Right ventricle myocardium superior (tissue), 1 donor: ENCODE data around the gene FLACC1. TPM values are rescaled to one million over a fixed set of nuclear protein-coding genes. Genes with fewer than 3 reads are reported as not detected.

Experiments used
- ATAC-seq: fragments of 200-7000 bp; cut with Tn5 transposase; one replicate; pipeline ENCODE4 v1.9.1; 2020; ENCODE audit warnings: mild to moderate bottlenecking; ENCODE audit not compliant: poor library complexity
- DNase-seq: peaks from one replicate; pipeline ENCODE4 v3.0.0-alpha.2; 2020
- intact Hi-C: fragments of 100-400 bp; cut with DNase I; formaldehyde crosslinking; loops from one replicate; pipeline ENCODE4 v1.11.2; 2022
- total RNA-seq: library from RNA; stranded (reverse); fragmentation: NEBNext Ultra II Directional; extraction: Animal tissue kit (Norgen Biotek cat#: 25700); gene quantifications from one replicate; pipeline ENCODE4 v1.2.1, GENCODE V29; 2021
- donor health status: DM: no; HTN: yes; CAD: no; lungs with severe emphysema.

FLACC1 gene
- total RNA-seq, 1 donor from 2014 or later = 8.3 TPM

- ATAC-seq = no peak
Observed at GRCh38 chr2:201360256-201360655, 3.1 kb upstream of the FLACC1 start.

GRCh38 chr2:201358684-201359083, 1.5 kb upstream of the FLACC1 start:
- no peak for DNase-seq
- intact Hi-C loops = no loop called here
- ATAC-seq = no peak

More at GRCh38 chr2:201360256-201360655, 3.1 kb upstream of the FLACC1 start:
- intact Hi-C loops = loop anchor here (10.0 kb wide), 1 partner anchor 105 kb away; no protein-coding TSS in a partner anchor
- no peak for DNase-seq

GRCh38 chr2:201353116-201353515, 4.0 kb downstream of the FLACC1 start:
- no peak for DNase-seq
- intact Hi-C loops = no loop called here
- no peak for ATAC-seq

GRCh38 chr2:201350879-201351278, 6.3 kb downstream of the FLACC1 start:
- no peak for DNase-seq
- ATAC-seq = no peak
- intact Hi-C loops = no loop called here

- no peak for DNase-seq
- intact Hi-C loops = no loop called here
- no peak for ATAC-seq
Observed at GRCh38 chr2:201349601-201350000, 7.5 kb downstream of the FLACC1 start.

- no peak for DNase-seq
- intact Hi-C loops = no loop called here
Observed at GRCh38 chr2:201348758-201349157, 8.4 kb downstream of the FLACC1 start.

GRCh38 chr2:201347138-201347537, 10.0 kb downstream of the FLACC1 start:
- no peak for DNase-seq
- intact Hi-C loops = no loop called here
- no peak for ATAC-seq

More at GRCh38 chr2:201348758-201349157, 8.4 kb downstream of the FLACC1 start:
- ATAC-seq = no peak

- no peak for DNase-seq
- intact Hi-C loops = no loop called here
- peak; percentile 38 for ATAC-seq
Observed at GRCh38 chr2:201345625-201346213, 11.4 kb downstream of the FLACC1 start.

- ATAC-seq (no peak), DNase-seq (no peak)
- intact Hi-C loops = no loop called here
Observed at GRCh38 chr2:201344663-201345366, 12.3 kb downstream of the FLACC1 start.

GRCh38 chr2:201343559-201343958, 13.6 kb downstream of the FLACC1 start:
- no peak for ATAC-seq
- DNase-seq = no peak
- intact Hi-C loops = no loop called here

GRCh38 chr2:201342923-201343322, 14.2 kb downstream of the FLACC1 start:
- ATAC-seq (peak; percentile 55), DNase-seq (no peak)
- intact Hi-C loops = no loop called here

- DNase-seq (no peak), ATAC-seq (no peak)
- intact Hi-C loops = no loop called here
Observed at GRCh38 chr2:201329409-201329808, 27.7 kb downstream of the FLACC1 start.

- intact Hi-C loops = no loop called here
- no peak for DNase-seq
- no peak for ATAC-seq
Observed at GRCh38 chr2:201327678-201328077, 29.5 kb downstream of the FLACC1 start.

- DNase-seq (no peak), ATAC-seq (no peak)
- intact Hi-C loops = no loop called here
Observed at GRCh38 chr2:201322772-201323171, 34.4 kb downstream of the FLACC1 start.

- intact Hi-C loops = no loop called here
- DNase-seq (no peak), ATAC-seq (no peak)
Observed at GRCh38 chr2:201320701-201321100, 36.4 kb downstream of the FLACC1 start.

- ATAC-seq = no peak
- intact Hi-C loops = no loop called here
Observed at GRCh38 chr2:201320257-201320656, 36.9 kb downstream of the FLACC1 start.

GRCh38 chr2:201319511-201319910, 37.6 kb downstream of the FLACC1 start:
- intact Hi-C loops = no loop called here

More at GRCh38 chr2:201320257-201320656, 36.9 kb downstream of the FLACC1 start:
- DNase-seq = no peak

GRCh38 chr2:201313362-201313761, 43.8 kb downstream of the FLACC1 start:
- intact Hi-C loops = no loop called here
- DNase-seq = no peak
- ATAC-seq = no peak

More at GRCh38 chr2:201319511-201319910, 37.6 kb downstream of the FLACC1 start:
- no peak for ATAC-seq
- DNase-seq = no peak

- no peak for DNase-seq
- intact Hi-C loops = no loop called here
- no peak for ATAC-seq
Observed at GRCh38 chr2:201308914-201309313, 48.2 kb downstream of the FLACC1 start.

- no peak for DNase-seq
- intact Hi-C loops = no loop called here
Observed at GRCh38 chr2:201307876-201308275, 49.3 kb downstream of the FLACC1 start.

More at GRCh38 chr2:201307876-201308275, 49.3 kb downstream of the FLACC1 start:
- ATAC-seq = no peak
